AG10803 (cell line): Measurements from ENCODE around the gene TBC1D25.

Experiments
- DNase-seq: peaks from one replicate; pipeline ENCODE4 v3.0.0; 2010; ENCODE audit warnings: low read depth
- H3K4me3 ChIP-seq: 2 replicates; pipeline ENCODE4 v1.5.1; 2011; ENCODE audit warnings: mild to moderate bottlenecking, low read length, control low read depth
- TF ChIP-seq, protein P1 (sequence below): conservative IDR thresholded peaks from 2 replicates; pipeline ENCODE4 v1.5.1; 2011; ENCODE audit warnings: mild to moderate bottlenecking, low read length, control low read depth, inconsistent platforms

Gene TBC1D25

DNA sequence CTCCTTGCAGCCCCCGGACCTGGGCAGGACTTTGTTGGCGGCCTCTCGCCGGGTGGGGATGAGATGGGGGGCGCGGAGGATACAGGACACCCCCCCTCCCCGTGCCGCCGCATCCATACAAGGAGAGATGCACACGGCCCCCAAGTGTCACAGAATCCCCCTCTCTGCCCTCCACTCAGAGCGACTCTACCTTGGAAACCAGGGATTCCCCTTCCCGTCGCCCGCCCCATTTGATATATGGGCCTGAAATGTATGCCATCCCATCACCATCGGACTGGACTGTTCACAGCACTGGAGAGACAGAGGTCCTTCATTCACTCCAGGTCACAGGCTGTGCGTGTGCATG, 30.3 kb upstream of the TBC1D25 start:
- TF ChIP-seq, protein P1, sequence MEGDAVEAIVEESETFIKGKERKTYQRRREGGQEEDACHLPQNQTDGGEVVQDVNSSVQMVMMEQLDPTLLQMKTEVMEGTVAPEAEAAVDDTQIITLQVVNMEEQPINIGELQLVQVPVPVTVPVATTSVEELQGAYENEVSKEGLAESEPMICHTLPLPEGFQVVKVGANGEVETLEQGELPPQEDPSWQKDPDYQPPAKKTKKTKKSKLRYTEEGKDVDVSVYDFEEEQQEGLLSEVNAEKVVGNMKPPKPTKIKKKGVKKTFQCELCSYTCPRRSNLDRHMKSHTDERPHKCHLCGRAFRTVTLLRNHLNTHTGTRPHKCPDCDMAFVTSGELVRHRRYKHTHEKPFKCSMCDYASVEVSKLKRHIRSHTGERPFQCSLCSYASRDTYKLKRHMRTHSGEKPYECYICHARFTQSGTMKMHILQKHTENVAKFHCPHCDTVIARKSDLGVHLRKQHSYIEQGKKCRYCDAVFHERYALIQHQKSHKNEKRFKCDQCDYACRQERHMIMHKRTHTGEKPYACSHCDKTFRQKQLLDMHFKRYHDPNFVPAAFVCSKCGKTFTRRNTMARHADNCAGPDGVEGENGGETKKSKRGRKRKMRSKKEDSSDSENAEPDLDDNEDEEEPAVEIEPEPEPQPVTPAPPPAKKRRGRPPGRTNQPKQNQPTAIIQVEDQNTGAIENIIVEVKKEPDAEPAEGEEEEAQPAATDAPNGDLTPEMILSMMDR = no peak
- DNase-seq = no peak

DNA sequence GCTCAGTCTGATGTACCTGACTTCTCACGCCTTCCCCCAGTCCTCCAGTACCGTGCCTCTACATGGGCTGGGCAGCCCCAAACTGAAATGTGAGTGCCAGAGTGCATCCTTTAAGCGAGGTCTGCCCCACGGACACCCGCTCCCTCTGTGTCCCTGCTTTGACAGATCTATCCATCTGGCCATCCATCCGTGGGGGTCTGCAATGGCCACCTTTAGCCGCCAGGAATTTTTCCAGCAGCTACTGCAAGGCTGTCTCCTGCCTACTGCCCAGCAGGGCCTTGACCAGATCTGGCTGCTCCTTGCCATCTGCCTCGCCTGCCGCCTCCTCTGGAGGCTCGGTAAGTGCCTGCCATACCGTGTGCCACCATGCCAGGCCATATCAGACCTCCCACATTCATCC, 29.9 kb upstream of the TBC1D25 start:
- DNase-seq = no peak
- H3K4me3 ChIP-seq = peak overlapping the region; percentile 77
- TF ChIP-seq, protein P1 = no peak

More for the DNA sequence above, 30.3 kb upstream of the TBC1D25 start:
- H3K4me3 ChIP-seq = peak overlapping the region; percentile 77

DNA sequence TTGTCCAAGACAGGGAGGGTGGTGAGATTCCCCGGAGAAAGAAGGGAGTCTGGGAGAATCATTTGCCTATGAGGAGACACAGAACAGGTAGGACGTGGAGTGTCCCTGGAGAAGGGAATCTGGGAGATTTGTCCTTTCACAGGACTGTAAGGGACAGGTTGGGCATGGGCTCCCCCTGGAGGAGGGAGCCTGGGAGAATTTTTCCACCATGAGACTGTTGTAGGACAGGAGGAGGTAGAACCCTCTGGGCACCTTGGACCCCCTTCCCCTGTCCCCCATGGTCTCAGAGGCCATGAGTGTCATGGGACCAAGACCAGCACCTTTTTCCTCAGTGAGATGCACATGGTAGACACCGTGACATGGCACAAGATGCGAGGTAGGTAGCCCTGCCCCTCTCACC, 28.0 kb upstream of the TBC1D25 start:
- TF ChIP-seq, protein P1 = peak; percentile 52
- H3K4me3 ChIP-seq = no peak overlapping the region
- no peak for DNase-seq

DNA sequence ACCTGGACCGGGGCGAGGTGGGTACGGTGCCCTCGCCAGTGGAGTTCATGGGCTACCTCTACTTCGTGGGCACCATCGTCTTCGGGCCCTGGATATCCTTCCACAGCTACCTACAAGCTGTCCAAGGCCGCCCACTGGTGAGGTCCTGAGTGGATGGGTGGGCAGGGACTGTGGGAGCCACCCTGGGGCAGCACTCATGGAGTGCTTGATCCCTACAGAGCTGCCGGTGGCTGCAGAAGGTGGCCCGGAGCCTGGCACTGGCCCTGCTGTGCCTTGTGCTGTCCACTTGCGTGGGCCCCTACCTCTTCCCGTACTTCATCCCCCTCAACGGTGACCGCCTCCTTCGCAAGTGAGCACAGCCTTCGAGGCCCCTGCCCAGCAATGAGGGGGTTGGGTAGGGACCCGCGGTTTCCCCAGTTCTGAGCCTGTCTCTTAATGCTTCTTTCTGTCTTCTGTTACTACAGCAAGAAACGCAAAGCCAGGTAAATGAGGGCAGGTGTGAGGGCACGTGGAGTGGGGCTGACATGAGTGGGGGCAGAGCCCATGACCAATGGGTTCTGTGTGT, 27.1 kb upstream of the TBC1D25 start:
- no peak for DNase-seq
- TF ChIP-seq, protein P1 = no peak
- no peak overlapping the region for H3K4me3 ChIP-seq

DNA sequence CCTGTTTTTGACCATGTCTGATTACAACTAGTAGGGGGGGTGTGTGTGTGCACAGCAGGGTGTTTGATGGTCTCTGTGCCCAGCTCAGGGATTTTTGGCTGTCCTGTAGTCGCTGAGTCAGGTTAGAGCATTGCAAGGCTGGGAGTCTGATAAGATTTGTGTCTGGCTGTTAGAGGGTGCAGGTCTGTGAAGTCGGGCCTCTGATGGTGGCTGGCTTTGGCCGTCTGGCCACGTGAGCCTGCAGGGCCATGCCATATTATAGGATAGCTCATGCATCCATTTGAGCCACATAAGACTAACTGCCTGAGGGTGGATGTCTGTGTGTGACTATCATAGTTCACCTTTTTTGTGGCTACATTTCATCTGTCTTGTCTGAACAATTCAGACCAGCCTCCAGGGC, 25.8 kb upstream of the TBC1D25 start:
- TF ChIP-seq, protein P1 = no peak
- no peak for DNase-seq
- H3K4me3 ChIP-seq = no peak overlapping the region

DNA sequence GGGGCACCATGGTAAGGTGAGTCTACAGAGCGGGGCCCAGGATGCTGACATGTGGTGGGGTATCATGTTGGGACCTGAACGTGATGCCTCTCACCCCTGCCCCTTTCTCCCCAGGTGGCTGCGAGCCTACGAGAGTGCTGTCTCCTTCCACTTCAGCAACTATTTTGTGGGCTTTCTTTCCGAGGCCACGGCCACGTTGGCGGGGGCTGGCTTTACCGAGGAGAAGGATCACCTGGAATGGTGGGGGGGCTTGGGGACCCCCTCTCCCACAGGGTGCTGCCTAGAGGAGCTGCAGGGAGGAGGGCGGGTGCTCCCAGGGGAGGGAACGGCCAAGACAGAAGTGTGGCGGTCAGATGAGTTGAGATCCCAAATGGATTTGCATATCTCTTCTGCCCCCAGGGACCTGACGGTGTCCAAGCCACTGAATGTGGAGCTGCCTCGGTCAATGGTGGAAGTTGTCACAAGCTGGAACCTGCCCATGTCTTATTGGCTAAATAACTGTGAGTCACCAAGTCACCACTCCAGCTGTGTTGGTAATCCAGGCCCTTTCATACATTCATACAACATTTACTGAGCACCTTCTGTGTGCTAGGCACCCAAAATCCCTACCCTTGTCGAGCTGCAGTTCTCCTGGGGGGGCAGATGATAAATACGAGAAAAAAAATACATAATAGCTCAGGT, 25.2 kb upstream of the TBC1D25 start:
- no peak for DNase-seq
- no peak overlapping the region for H3K4me3 ChIP-seq
- TF ChIP-seq, protein P1 = no peak

DNA sequence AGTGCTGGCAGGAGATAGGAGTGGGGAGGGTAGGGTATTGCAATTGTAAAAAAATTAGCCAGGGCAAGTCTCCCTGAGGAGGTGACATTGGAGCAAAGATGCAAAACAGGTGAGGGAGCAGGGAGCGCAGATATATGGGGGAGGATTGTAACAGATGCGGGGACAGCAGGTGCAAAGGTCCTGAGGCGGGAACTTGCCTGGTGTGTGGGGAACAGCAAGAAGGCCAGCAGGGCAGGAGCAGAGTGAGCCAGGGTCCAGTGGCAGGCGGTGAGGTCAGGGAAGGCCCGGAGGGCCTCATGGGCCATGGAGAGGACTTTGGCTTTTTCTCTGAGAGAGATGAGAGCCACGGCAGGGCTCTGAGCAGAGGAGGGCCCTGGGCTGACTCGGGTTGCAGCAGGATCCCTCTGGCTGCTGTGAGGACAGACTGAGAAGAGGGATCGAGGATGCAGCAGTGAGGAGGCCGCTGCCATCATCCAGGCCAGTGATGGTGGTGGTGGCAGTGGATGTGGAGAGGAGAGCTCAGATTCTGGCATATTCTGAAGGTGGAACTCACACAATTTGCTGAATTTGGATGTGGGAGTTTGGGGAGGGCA, 24.6 kb upstream of the TBC1D25 start:
- TF ChIP-seq, protein P1 = no peak
- H3K4me3 ChIP-seq = no peak overlapping the region
- no peak for DNase-seq
